CD14-positive monocyte (primary cell): ENCODE measurements around the gene HSPA12A. TPM values are rescaled to one million over a fixed set of nuclear protein-coding genes. Genes with fewer than 3 reads are reported as not detected.

Source experiments
- DNase-seq, 3 donors: peaks; one replicate each; pipeline ENCODE4 v3.0.0-alpha.2; 2011 to 2022
- H2AFZ ChIP-seq: 2 replicates; pipeline ENCODE4 v1.6.0; 2012; ENCODE audit warnings: mild to moderate bottlenecking, low read depth, low read length, inconsistent platforms; ENCODE audit not compliant: insufficient read depth, poor library complexity, severe bottlenecking
- H3K27ac ChIP-seq, 2 donors: 1 replicate in 1 of 2; 2 replicates in 1 of 2; pipeline ENCODE4 v1.5.1; 2012 to 2013; ENCODE audit warnings: low read length in 2 of 2, control low read depth in 1 of 2, inconsistent platforms in 1 of 2, low read depth in 1 of 2, mild to moderate bottlenecking in 1 of 2
- H3K27me3 ChIP-seq, 2 donors: one replicate each; pipeline versions ENCODE4 v1.6.0 to v1.6.1; 2011 to 2013; ENCODE audit warnings: low read length in 2 of 2; ENCODE audit not compliant: control insufficient read depth in 2 of 2, insufficient read depth in 2 of 2
- H3K36me3 ChIP-seq, 2 donors: replicated peaks in 1 of 2; 1 replicate in 1 of 2; 2 replicates in 1 of 2; pipeline versions ENCODE4 v1.5.1 to v1.6.1; 2012 to 2013; ENCODE audit warnings: low read length in 2 of 2, control low read depth in 1 of 2, inconsistent platforms in 1 of 2, mild to moderate bottlenecking in 1 of 2; ENCODE audit not compliant: insufficient read depth in 2 of 2, control insufficient read depth in 1 of 2
- H3K4me1 ChIP-seq, 2 donors: 1 replicate in 1 of 2; 2 replicates in 1 of 2; pipeline versions ENCODE4 v1.5.1 to v1.6.1; 2012 to 2013; ENCODE audit warnings: low read length in 2 of 2, control low read depth in 1 of 2, inconsistent platforms in 1 of 2, mild to moderate bottlenecking in 1 of 2, moderate library complexity in 1 of 2; ENCODE audit not compliant: insufficient read depth in 2 of 2, control insufficient read depth in 1 of 2
- H3K4me2 ChIP-seq: replicated peaks from 2 replicates; pipeline ENCODE3; 2012; ENCODE audit warnings: low read length, moderate library complexity, mild to moderate bottlenecking; ENCODE audit not compliant: poor library complexity, severe bottlenecking; ENCODE audit errors: extremely low read depth
- H3K4me3 ChIP-seq, 3 experiments: fragments of 200-600 bp in 1 of 3; sonication (generic) in 1 of 3; replicated peaks in 1 of 3; 1 replicate in 2 of 3; 2 replicates in 1 of 3; pipeline ENCODE4 v1.5.1; 2011 to 2013; ENCODE audit warnings: low read length in 3 of 3, mild to moderate bottlenecking in 3 of 3, control low read depth in 2 of 3, low read depth in 2 of 3, inconsistent platforms in 1 of 3, moderate library complexity in 1 of 3
- H3K79me2 ChIP-seq: 2 replicates; pipeline ENCODE4 v1.6.0; 2012; ENCODE audit warnings: mild to moderate bottlenecking, control low read depth, inconsistent platforms, low read length, moderate library complexity; ENCODE audit not compliant: insufficient read depth
- H3K9ac ChIP-seq: 2 replicates; pipeline ENCODE4 v1.6.0; 2017; ENCODE audit warnings: low read length, mild to moderate bottlenecking; ENCODE audit not compliant: insufficient read depth, poor library complexity, severe bottlenecking
- H3K9me3 ChIP-seq, 2 donors: replicated peaks in 1 of 2; 1 replicate in 1 of 2; 2 replicates in 1 of 2; pipeline versions ENCODE4 v1.5.1 to v1.6.1; 2012 to 2013; ENCODE audit warnings: low read length in 2 of 2, control low read depth in 1 of 2; ENCODE audit not compliant: control insufficient read depth in 1 of 2, insufficient read depth in 1 of 2
- H4K20me1 ChIP-seq: 2 replicates; pipeline ENCODE4 v1.6.0; 2012; ENCODE audit warnings: mild to moderate bottlenecking, low read length, control low read depth, moderate library complexity; ENCODE audit not compliant: insufficient read depth
- H3K27ac Mint-ChIP-seq, 7 donors: one replicate each; pipeline ENCODE4 v1.8.0; 2020; ENCODE audit warnings: mild to moderate bottlenecking in 7 of 7, mixed read lengths in 7 of 7, moderate library complexity in 6 of 7, inconsistent platforms in 2 of 7
- H3K27me3 Mint-ChIP-seq, 3 donors: one replicate each; pipeline ENCODE4 v1.8.0; 2021 to 2022; ENCODE audit warnings: low read depth in 3 of 3, mild to moderate bottlenecking in 3 of 3, mixed read lengths in 3 of 3, moderate library complexity in 3 of 3, inconsistent platforms in 1 of 3
- H3K36me3 Mint-ChIP-seq, 2 donors: one replicate each; pipeline ENCODE4 v1.8.0; 2020; ENCODE audit warnings: mixed read lengths in 2 of 2, inconsistent platforms in 1 of 2, mild to moderate bottlenecking in 1 of 2
- H3K4me1 Mint-ChIP-seq: one replicate; pipeline ENCODE4 v1.8.0; 2020; ENCODE audit warnings: mild to moderate bottlenecking, mixed read lengths
- H3K4me3 Mint-ChIP-seq, 2 donors: one replicate each; pipeline ENCODE4 v1.8.0; 2020; ENCODE audit warnings: mild to moderate bottlenecking in 2 of 2, mixed read lengths in 2 of 2, moderate library complexity in 1 of 2
- H3K9me3 Mint-ChIP-seq, 7 donors: one replicate each; pipeline ENCODE4 v1.8.0; 2020 to 2022; ENCODE audit warnings: mixed read lengths in 7 of 7, mild to moderate bottlenecking in 6 of 7, moderate library complexity in 6 of 7, inconsistent platforms in 2 of 7
- WGBS: methylation state at CpG from one replicate; pipeline ENCODE4 v1.1.5; 2013; ENCODE audit warnings: missing lambda C conversion rate; ENCODE audit not compliant: insufficient coverage; 5-methylcytosine and 5-hydroxymethylcytosine counted together
- intact Hi-C, 2 donors: fragments of 100-400 bp; cut with micrococcal nuclease; formaldehyde crosslinking; loops; one replicate each; pipeline versions ENCODE4 v1.15.0 to v1.15.1; 2023
- polyA plus RNA-seq, 3 donors: library from polyadenylated mRNA; depleted of rRNA in 1 of 3; unstranded in 2 of 3; stranded (reverse) in 1 of 3; fragments of 300-500 nt in 2 of 3; fragments of >200 nt in 1 of 3; fragmentation: Illumina TruSeq in 2 of 3; gene quantifications; 1 replicate in 2 of 3; 2 replicates in 1 of 3; pipeline ENCODE4 v1.2.3, GENCODE V29; 2012 to 2021
- TF ChIP-seq, protein P1 (sequence below): fragments of 200-600 bp; IDR thresholded peaks from one replicate; pipeline ENCODE4 v1.8.0; 2022; ENCODE audit warnings: antibody characterized with exemption, mild to moderate bottlenecking

The HSPA12A gene
- polyA plus RNA-seq, 3 donors: 0.01 TPM; not detected in 2

DNA sequence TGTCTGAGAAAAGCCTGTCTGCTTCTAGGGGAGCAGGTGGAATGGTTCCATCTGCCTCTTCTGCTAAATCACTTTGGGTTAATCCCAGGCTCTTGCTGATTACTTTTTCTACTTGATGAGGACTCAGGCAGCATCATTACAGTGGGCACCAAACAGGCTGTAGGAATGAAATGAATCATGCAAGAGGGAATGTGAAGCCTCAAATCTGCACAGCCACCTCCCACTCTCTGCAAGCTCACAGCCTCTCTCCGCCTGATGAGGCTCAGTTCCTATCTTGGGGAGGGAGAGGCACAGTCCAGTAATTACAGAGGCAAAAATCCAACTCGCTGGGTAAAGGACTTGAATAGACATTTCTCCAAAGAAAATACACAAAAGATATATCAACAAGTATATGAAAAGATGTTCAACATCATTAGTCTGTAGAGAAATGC is 34.0 kb downstream of the HSPA12A start:
- no peak overlapping the region for H3K27ac Mint-ChIP-seq
- Histone ChIP-seq H3K4me2 (no peak overlapping the region), H3K27me3 (peaks cover 0 to 7% of the 10 kb centered on the region in 2 donors), H3K9ac (no peak overlapping the region), H3K9me3 (no peaks in the 10 kb centered on the region), H3K4me3 (no peak overlapping the region), H3K4me1 (no peaks in the 10 kb centered on the region), H3K79me2 (no peaks in the 10 kb centered on the region), H3K27ac (no peak overlapping the region), H3K36me3 (no peaks in the 10 kb centered on the region), H2AFZ (no peak overlapping the region), H4K20me1 (no peaks in the 10 kb centered on the region)
- H3K4me1 Mint-ChIP-seq: no peaks in the 10 kb centered on the region
- intact Hi-C loops: no loop called here
- peaks cover 0 to 12% (median 2%) of the 10 kb centered on the region in 3 donors for H3K27me3 Mint-ChIP-seq
- peaks cover 0 to 3% (median 0%) of the 10 kb centered on the region in 7 donors for H3K9me3 Mint-ChIP-seq
- H3K4me3 Mint-ChIP-seq: no peak overlapping the region
- WGBS: no CpG with 5 or more reads among the region's 2 CpGs
- TF ChIP-seq, protein P1, sequence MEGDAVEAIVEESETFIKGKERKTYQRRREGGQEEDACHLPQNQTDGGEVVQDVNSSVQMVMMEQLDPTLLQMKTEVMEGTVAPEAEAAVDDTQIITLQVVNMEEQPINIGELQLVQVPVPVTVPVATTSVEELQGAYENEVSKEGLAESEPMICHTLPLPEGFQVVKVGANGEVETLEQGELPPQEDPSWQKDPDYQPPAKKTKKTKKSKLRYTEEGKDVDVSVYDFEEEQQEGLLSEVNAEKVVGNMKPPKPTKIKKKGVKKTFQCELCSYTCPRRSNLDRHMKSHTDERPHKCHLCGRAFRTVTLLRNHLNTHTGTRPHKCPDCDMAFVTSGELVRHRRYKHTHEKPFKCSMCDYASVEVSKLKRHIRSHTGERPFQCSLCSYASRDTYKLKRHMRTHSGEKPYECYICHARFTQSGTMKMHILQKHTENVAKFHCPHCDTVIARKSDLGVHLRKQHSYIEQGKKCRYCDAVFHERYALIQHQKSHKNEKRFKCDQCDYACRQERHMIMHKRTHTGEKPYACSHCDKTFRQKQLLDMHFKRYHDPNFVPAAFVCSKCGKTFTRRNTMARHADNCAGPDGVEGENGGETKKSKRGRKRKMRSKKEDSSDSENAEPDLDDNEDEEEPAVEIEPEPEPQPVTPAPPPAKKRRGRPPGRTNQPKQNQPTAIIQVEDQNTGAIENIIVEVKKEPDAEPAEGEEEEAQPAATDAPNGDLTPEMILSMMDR: no peak
- DNase-seq: no peak
- H3K36me3 Mint-ChIP-seq: no peaks in the 10 kb centered on the region

DNA sequence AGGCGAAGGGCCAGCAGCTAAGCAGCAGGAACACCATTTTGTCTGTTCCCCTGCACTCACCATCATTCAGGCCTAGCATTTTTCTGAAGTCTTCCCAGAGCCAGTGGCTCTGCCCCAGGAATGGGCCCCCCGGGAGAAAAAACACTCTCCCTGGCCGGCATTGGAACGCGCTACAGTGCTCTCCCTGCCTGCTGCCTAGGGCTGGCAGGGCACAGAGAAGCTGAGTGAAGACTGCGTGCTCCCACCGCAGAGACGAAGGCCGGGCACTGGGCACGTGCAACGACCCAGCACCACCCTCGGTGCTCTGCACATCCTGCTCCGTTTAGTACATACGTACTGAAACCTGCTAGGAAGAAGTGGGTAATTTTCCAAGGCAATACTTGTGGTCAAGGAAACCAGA is 34.4 kb downstream of the HSPA12A start:
- H3K9ac ChIP-seq: no peak overlapping the region
- Mint-ChIP-seq H3K27ac (no peak overlapping the region), H3K4me3 (no peak overlapping the region), H3K4me1 (no peaks in the 10 kb centered on the region), H3K36me3 (no peaks in the 10 kb centered on the region), H3K9me3 (peaks cover 0 to 3% (median 0%) of the 10 kb centered on the region in 7 donors), H3K27me3 (peaks cover 0 to 12% (median 4%) of the 10 kb centered on the region in 3 donors)
- H3K27ac ChIP-seq: no peak overlapping the region
- H4K20me1 ChIP-seq: no peaks in the 10 kb centered on the region
- no peaks in the 10 kb centered on the region for H3K4me1 ChIP-seq
- no peaks in the 10 kb centered on the region for H3K36me3 ChIP-seq
- no peak overlapping the region for H2AFZ ChIP-seq
- TF ChIP-seq, protein P1: no peak
- peaks cover 0 to 7% of the 10 kb centered on the region in 2 donors for H3K27me3 ChIP-seq
- DNase-seq: no peak
- no peak overlapping the region for H3K4me2 ChIP-seq
- 90% methylated on average over 14 of the region's 14 CpGs for WGBS
- intact Hi-C loops: no loop called here
- H3K4me3 ChIP-seq: no peak overlapping the region
- H3K79me2 ChIP-seq: no peaks in the 10 kb centered on the region
- H3K9me3 ChIP-seq: no peaks in the 10 kb centered on the region
